Nephron (organoid): ENCODE results near the gene CCNB1.

Source experiments
- H3K27ac Mint-ChIP-seq, 3 experiments: 2 replicates each; pipeline ENCODE4 v1.8.0; 2020; ENCODE audit warnings: mixed read lengths in 3 of 3, mild to moderate bottlenecking in 2 of 3, moderate library complexity in 1 of 3
- H3K27me3 Mint-ChIP-seq: 2 replicates; pipeline ENCODE4 v1.8.0; 2021; ENCODE audit warnings: low read depth, mild to moderate bottlenecking, moderate library complexity, mixed read lengths
- H3K36me3 Mint-ChIP-seq: 2 replicates; pipeline ENCODE4 v1.8.0; 2020; ENCODE audit warnings: low read depth, mixed read lengths
- H3K4me1 Mint-ChIP-seq: 2 replicates; pipeline ENCODE4 v1.8.0; 2020; ENCODE audit warnings: mixed read lengths
- H3K4me3 Mint-ChIP-seq, 3 experiments: 2 replicates each; pipeline ENCODE4 v1.8.0; 2020; ENCODE audit warnings: mild to moderate bottlenecking in 3 of 3, mixed read lengths in 3 of 3, moderate library complexity in 2 of 3
- H3K9me3 Mint-ChIP-seq: 2 replicates; pipeline ENCODE4 v1.8.0; 2020; ENCODE audit warnings: mixed read lengths
- CTCF ChIP-seq, 3 experiments: fragments of 200-600 bp; sonication (generic); IDR thresholded peaks; one replicate each; pipeline ENCODE4 v1.5.0; 2021; ENCODE audit warnings: antibody characterized with exemption in 3 of 3; ENCODE audit not compliant: unreplicated experiment in 3 of 3

CCNB1 gene

GRCh38 chr5:69189162-69190086 lies 22.5 kb downstream of the CCNB1 start, which contains the start of gene CENPH:
CENPH (plus strand) TSS chr5:69189583; CDS start chr5:69189635, 52 bp downstream.
- TF ChIP-seq CTCF (IDR thresholded peaks at IDR 0.05; ENCODE audit: unreplicated experiment in 3 of 3), result no peak
- Mint-ChIP-seq H3K27ac (peak within 1 kb of the TSS; percentile 96 to 99 (median 99)), H3K4me1 (peaks cover 14% of the 10 kb centered on the region), H3K4me3 (peak within 1 kb of the TSS; percentile 94 to 99 (median 99)), H3K9me3 (no peaks in the 10 kb centered on the region), H3K27me3 (no peaks in the 10 kb centered on the region), H3K36me3 (peaks cover 3% of the 10 kb centered on the region)

- Mint-ChIP-seq H3K27me3 (no peaks in the 10 kb centered on the region), H3K4me3 (no peak overlapping the region), H3K36me3 (peaks cover 16% of the 10 kb centered on the region), H3K4me1 (no peaks in the 10 kb centered on the region), H3K27ac (no peak overlapping the region), H3K9me3 (no peaks in the 10 kb centered on the region)
- TF ChIP-seq CTCF (IDR thresholded peaks at IDR 0.05; ENCODE audit: unreplicated experiment in 3 of 3), result no peak
Measured at GRCh38 chr5:69202497-69202896, 35.5 kb downstream of the CCNB1 start.

DNA sequence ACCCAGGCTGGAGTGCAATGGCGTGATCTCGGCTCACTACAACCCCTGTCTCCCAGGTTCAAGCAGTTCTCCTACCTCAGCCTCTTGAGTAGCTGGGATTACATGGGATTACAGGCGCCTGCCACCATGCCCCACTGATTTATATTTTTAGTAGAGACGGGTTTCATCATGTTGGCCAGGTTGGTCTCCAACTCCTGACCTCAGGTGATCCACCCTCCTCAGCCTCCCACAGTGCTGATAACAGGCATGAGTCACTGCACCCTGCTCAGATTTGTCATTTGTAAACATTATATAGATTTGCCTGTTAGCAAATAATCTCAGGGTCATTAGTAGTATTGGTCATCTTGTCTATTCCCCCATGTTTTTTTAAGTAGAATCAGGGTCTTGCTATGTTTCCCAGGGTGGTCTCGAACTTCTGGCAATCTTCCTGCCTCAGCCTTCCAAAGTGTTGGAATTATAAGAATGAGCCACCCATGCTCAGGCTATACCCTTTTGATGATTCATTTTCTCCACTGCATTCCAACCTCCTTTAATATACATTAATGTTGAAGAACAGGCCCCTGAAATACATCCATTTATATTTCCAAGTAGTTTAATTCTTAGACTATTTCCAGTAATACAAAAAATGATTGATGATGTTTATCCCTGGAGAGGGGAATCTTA lies 39.7 kb downstream of the CCNB1 start:
- Mint-ChIP-seq H3K27me3 (no peaks in the 10 kb centered on the region), H3K36me3 (peaks cover 8% of the 10 kb centered on the region), H3K27ac (no peak overlapping the region), H3K9me3 (no peaks in the 10 kb centered on the region), H3K4me3 (no peak overlapping the region), H3K4me1 (no peaks in the 10 kb centered on the region)
- no peak for TF ChIP-seq CTCF (IDR thresholded peaks at IDR 0.05; ENCODE audit: unreplicated experiment in 3 of 3)

DNA sequence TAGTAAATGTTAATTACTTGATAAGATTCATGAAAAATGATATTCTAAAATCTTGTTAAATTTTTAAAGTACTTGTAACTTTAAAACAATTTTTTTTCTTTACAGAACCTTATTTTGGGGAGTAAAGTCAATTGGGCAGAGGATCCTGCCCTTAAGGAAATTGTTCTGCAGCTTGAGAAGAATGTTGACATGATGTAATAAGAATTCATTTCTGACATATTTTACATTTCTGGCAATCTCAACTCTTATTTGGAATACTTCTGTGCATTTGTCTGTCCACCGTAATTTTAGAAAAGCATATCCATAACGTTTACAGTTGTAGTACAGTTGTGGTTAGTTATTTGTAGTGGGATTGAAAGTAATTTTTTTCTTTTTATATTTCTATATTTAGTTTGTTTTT lies 42.7 kb downstream of the CCNB1 start:
- Mint-ChIP-seq H3K27ac (no peak overlapping the region), H3K9me3 (no peaks in the 10 kb centered on the region), H3K27me3 (no peaks in the 10 kb centered on the region), H3K36me3 (peaks cover 3% of the 10 kb centered on the region), H3K4me3 (no peak overlapping the region), H3K4me1 (no peaks in the 10 kb centered on the region)
- no peak for TF ChIP-seq CTCF (IDR thresholded peaks at IDR 0.05; ENCODE audit: unreplicated experiment in 3 of 3)

GRCh38 chr5:69211200-69211599 lies 44.2 kb downstream of the CCNB1 start:
- no peak for TF ChIP-seq CTCF (IDR thresholded peaks at IDR 0.05; ENCODE audit: unreplicated experiment in 3 of 3)
- Mint-ChIP-seq H3K36me3 (peaks cover 3% of the 10 kb centered on the region), H3K27ac (no peak overlapping the region), H3K9me3 (no peaks in the 10 kb centered on the region), H3K27me3 (no peaks in the 10 kb centered on the region), H3K4me1 (peaks cover 4% of the 10 kb centered on the region), H3K4me3 (no peak overlapping the region)
